GM23338 (cell line): ENCODE data around the gene ANKRD65. TPM values are rescaled to one million over a fixed set of nuclear protein-coding genes. Genes with fewer than 3 reads are reported as not detected.

Source experiments
- ATAC-seq: fragments of 200-7000 bp; cut with Tn5 transposase; 3 replicates; pipeline ENCODE4 v1.9.1; 2020
- DNase-seq: peaks from one replicate; pipeline ENCODE4 v3.0.0-alpha.2; 2015; ENCODE audit warnings: low spot score
- H2AFZ ChIP-seq: fragments of 200-600 bp; sonication (generic); 2 replicates; pipeline ENCODE4 v1.8.0; 2016; ENCODE audit warnings: antibody characterized with exemption, mild to moderate bottlenecking, moderate library complexity
- H3F3A ChIP-seq: fragments of 200-600 bp; sonication (generic); replicated peaks from 2 replicates; pipeline ENCODE4 v1.8.0; 2017; ENCODE audit warnings: antibody characterized with exemption, mixed run types, low read depth
- H3K27ac ChIP-seq: fragments of 200-600 bp; sonication (generic); 2 replicates; pipeline ENCODE4 v1.6.1; 2016; ENCODE audit warnings: low read depth
- H3K27me3 ChIP-seq: fragments of 200-600 bp; sonication (generic); 2 replicates; pipeline ENCODE4 v1.8.0; 2016; ENCODE audit warnings: mild to moderate bottlenecking, mixed run types, moderate library complexity; ENCODE audit not compliant: insufficient read depth
- H3K36me3 ChIP-seq: fragments of 200-600 bp; sonication (generic); 2 replicates; pipeline ENCODE4 v1.8.0; 2016; ENCODE audit warnings: mild to moderate bottlenecking; ENCODE audit not compliant: insufficient read depth
- H3K4me1 ChIP-seq: fragments of 200-600 bp; sonication (generic); 2 replicates; pipeline ENCODE4 v1.8.0; 2016; ENCODE audit warnings: mild to moderate bottlenecking, moderate library complexity; ENCODE audit not compliant: insufficient read depth
- H3K4me2 ChIP-seq: fragments of 200-600 bp; sonication (generic); 2 replicates; pipeline ENCODE4 v1.7.1; 2017; ENCODE audit warnings: mixed run types
- H3K4me3 ChIP-seq: fragments of 200-600 bp; sonication (generic); 2 replicates; pipeline ENCODE4 v1.6.1; 2016; ENCODE audit warnings: mixed run types
- H3K79me2 ChIP-seq: fragments of 200-600 bp; sonication (generic); replicated peaks from 2 replicates; pipeline ENCODE4 v1.8.0; 2017; ENCODE audit warnings: mild to moderate bottlenecking; ENCODE audit not compliant: insufficient read depth
- H3K9me2 ChIP-seq: fragments of 200-600 bp; sonication (generic); 2 replicates; pipeline ENCODE4 v1.8.0; 2017; ENCODE audit not compliant: insufficient read depth
- H4K20me1 ChIP-seq: fragments of 200-600 bp; sonication (generic); replicated peaks from 2 replicates; pipeline ENCODE4 v1.8.0; 2017; ENCODE audit warnings: mild to moderate bottlenecking; ENCODE audit not compliant: insufficient read depth
- H3K27ac Mint-ChIP-seq: 2 replicates; pipeline ENCODE4 v1.8.0; 2020; ENCODE audit warnings: inconsistent platforms, mild to moderate bottlenecking, moderate library complexity, mixed read lengths
- H3K27me3 Mint-ChIP-seq: 3 replicates; pipeline ENCODE4 v1.8.0; 2022; ENCODE audit warnings: low read depth, mild to moderate bottlenecking, moderate library complexity, mixed read lengths, inconsistent platforms; ENCODE audit not compliant: insufficient read depth, poor library complexity
- H3K36me3 Mint-ChIP-seq: 3 replicates; pipeline ENCODE4 v1.8.0; 2021; ENCODE audit warnings: low read depth, mild to moderate bottlenecking, inconsistent platforms, moderate library complexity, mixed read lengths
- H3K4me1 Mint-ChIP-seq: 3 replicates; pipeline ENCODE4 v1.8.0; 2020; ENCODE audit warnings: mild to moderate bottlenecking, inconsistent platforms, mixed read lengths
- H3K4me3 Mint-ChIP-seq: 3 replicates; pipeline ENCODE4 v1.8.0; 2021; ENCODE audit warnings: moderate library complexity, mild to moderate bottlenecking, inconsistent platforms, mixed read lengths
- H3K9me3 Mint-ChIP-seq: 3 replicates; pipeline ENCODE4 v1.8.0; 2020; ENCODE audit warnings: moderate library complexity, mild to moderate bottlenecking, inconsistent platforms, mixed read lengths
- CREB1 ChIP-seq: fragments of 250-450 bp; sonication (Bioruptor Pico); IDR thresholded peaks from 2 replicates; pipeline ENCODE4 v1.5.0; 2020; ENCODE audit warnings: low read depth, mild to moderate bottlenecking, moderate library complexity
- EZH2 ChIP-seq: fragments of 200-600 bp; sonication (generic); IDR thresholded peaks from one replicate; pipeline ENCODE4 v1.8.0; 2017; ENCODE audit warnings: antibody characterized with exemption, mild to moderate bottlenecking, low read depth; ENCODE audit not compliant: unreplicated experiment
- EZH2phosphoT487 ChIP-seq: fragments of 200-600 bp; sonication (generic); IDR thresholded peaks from one replicate; pipeline ENCODE4 v1.8.1; 2018; ENCODE audit warnings: antibody characterized with exemption; ENCODE audit not compliant: unreplicated experiment
- JUNB ChIP-seq: IDR thresholded peaks from one replicate; pipeline ENCODE4 v1.6.1; 2016; ENCODE audit warnings: antibody characterized with exemption; ENCODE audit not compliant: unreplicated experiment
- NANOG ChIP-seq: IDR thresholded peaks from 2 replicates; pipeline ENCODE4 v1.6.1; 2016; ENCODE audit warnings: antibody characterized with exemption, borderline replicate concordance
- POLR2AphosphoS5 ChIP-seq: IDR thresholded peaks from 2 replicates; pipeline ENCODE4 v1.6.1; 2016; ENCODE audit warnings: antibody characterized with exemption, low read depth
- STAT1 ChIP-seq: IDR thresholded peaks from one replicate; pipeline ENCODE4 v1.6.1; 2016; ENCODE audit warnings: antibody characterized with exemption; ENCODE audit not compliant: unreplicated experiment
- ZNF114 ChIP-seq: fragments of 250-450 bp; sonication (Bioruptor Pico); IDR thresholded peaks from 2 replicates; pipeline ENCODE4 v1.5.0; 2020; ENCODE audit warnings: mild to moderate bottlenecking, moderate library complexity
- ZNF331 ChIP-seq: fragments of 250-450 bp; sonication (Bioruptor Pico); IDR thresholded peaks from 2 replicates; pipeline ENCODE4 v1.5.0; 2020; ENCODE audit warnings: low read depth, mild to moderate bottlenecking, moderate library complexity
- polyA plus RNA-seq: library from polyadenylated mRNA; unstranded; fragments of >200 nt; fragmentation: Nextera tagmentation; extraction: Ambion mirVana; gene quantifications from 2 replicates; pipeline ENCODE4 v1.2.1, GENCODE V29; 2016
- total RNA-seq: library from RNA; depleted of rRNA; stranded (reverse); fragments of >200 nt; shearing (Covaris generic); gene quantifications from 2 replicates; pipeline ENCODE4 v1.2.3, GENCODE V29; 2014
- TF ChIP-seq, protein P1 (sequence below): IDR thresholded peaks from one replicate; pipeline ENCODE4 v1.6.1; 2018; ENCODE audit warnings: antibody characterized with exemption; ENCODE audit not compliant: unreplicated experiment
- TF ChIP-seq, protein P2 (sequence below): fragments of 250-450 bp; sonication (Bioruptor Pico); IDR thresholded peaks from 2 replicates; pipeline ENCODE4 v1.5.0; 2020; ENCODE audit warnings: mild to moderate bottlenecking, moderate library complexity
- TF ChIP-seq, protein P3 (sequence below), 2 experiments: fragments of 200-600 bp in 1 of 2; sonication (generic) in 1 of 2; conservative IDR thresholded peaks; 2 replicates each; pipeline versions ENCODE4 v1.5.1 to v1.6.1; 2016 to 2017; ENCODE audit warnings: antibody characterized with exemption in 2 of 2, low read depth in 2 of 2, mild to moderate bottlenecking in 2 of 2, moderate library complexity in 1 of 2
- TF ChIP-seq, protein P4 (sequence below): IDR thresholded peaks from 2 replicates; pipeline ENCODE4 v1.6.1; 2016; ENCODE audit warnings: antibody characterized with exemption

Gene ANKRD65
- total and polyA plus RNA-seq, 2 experiments from 2014 or later: 1.6 to 1.7 TPM

DNA sequence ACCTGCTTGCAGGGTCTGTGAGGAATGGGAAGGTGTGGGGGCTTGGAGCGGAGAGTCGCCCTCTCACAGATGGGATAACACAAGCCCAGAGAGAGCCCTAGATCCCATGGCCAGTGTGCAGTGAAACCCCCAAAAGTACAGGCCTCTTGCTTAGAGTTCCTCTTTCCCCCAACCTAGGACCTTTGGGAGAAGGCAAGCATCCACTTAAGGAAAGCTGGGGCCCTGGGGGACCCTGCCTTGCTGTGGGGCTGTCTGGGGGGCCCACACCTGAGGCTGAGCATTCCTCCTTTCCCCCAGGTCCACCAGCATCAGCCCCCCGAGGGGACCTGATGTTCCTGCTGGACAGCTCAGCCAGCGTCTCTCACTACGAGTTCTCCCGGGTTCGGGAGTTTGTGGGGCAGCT lies 15.6 kb upstream of the ANKRD65 start:
- Histone ChIP-seq H3K27ac (no peak overlapping the region), H3F3A (peaks cover 17% of the 10 kb centered on the region), H3K4me3 (peak overlapping the region; percentile 68), H3K4me1 (peaks cover 26% of the 10 kb centered on the region), H3K79me2 (0 out of 2 replicates have a peak, but pooled peaks cover 2% of the 10 kb centered on the region), H3K4me2 (peak overlapping the region; percentile 88), H3K27me3 (no peaks in the 10 kb centered on the region), H3K9me2 (no peaks in the 10 kb centered on the region), H2AFZ (no peak overlapping the region), H4K20me1 (no peaks in the 10 kb centered on the region), H3K36me3 (no peaks in the 10 kb centered on the region)
- TF ChIP-seq STAT1: no peak
- TF ChIP-seq, protein P1, sequence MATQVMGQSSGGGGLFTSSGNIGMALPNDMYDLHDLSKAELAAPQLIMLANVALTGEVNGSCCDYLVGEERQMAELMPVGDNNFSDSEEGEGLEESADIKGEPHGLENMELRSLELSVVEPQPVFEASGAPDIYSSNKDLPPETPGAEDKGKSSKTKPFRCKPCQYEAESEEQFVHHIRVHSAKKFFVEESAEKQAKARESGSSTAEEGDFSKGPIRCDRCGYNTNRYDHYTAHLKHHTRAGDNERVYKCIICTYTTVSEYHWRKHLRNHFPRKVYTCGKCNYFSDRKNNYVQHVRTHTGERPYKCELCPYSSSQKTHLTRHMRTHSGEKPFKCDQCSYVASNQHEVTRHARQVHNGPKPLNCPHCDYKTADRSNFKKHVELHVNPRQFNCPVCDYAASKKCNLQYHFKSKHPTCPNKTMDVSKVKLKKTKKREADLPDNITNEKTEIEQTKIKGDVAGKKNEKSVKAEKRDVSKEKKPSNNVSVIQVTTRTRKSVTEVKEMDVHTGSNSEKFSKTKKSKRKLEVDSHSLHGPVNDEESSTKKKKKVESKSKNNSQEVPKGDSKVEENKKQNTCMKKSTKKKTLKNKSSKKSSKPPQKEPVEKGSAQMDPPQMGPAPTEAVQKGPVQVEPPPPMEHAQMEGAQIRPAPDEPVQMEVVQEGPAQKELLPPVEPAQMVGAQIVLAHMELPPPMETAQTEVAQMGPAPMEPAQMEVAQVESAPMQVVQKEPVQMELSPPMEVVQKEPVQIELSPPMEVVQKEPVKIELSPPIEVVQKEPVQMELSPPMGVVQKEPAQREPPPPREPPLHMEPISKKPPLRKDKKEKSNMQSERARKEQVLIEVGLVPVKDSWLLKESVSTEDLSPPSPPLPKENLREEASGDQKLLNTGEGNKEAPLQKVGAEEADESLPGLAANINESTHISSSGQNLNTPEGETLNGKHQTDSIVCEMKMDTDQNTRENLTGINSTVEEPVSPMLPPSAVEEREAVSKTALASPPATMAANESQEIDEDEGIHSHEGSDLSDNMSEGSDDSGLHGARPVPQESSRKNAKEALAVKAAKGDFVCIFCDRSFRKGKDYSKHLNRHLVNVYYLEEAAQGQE: no peak
- TF ChIP-seq, protein P2, sequence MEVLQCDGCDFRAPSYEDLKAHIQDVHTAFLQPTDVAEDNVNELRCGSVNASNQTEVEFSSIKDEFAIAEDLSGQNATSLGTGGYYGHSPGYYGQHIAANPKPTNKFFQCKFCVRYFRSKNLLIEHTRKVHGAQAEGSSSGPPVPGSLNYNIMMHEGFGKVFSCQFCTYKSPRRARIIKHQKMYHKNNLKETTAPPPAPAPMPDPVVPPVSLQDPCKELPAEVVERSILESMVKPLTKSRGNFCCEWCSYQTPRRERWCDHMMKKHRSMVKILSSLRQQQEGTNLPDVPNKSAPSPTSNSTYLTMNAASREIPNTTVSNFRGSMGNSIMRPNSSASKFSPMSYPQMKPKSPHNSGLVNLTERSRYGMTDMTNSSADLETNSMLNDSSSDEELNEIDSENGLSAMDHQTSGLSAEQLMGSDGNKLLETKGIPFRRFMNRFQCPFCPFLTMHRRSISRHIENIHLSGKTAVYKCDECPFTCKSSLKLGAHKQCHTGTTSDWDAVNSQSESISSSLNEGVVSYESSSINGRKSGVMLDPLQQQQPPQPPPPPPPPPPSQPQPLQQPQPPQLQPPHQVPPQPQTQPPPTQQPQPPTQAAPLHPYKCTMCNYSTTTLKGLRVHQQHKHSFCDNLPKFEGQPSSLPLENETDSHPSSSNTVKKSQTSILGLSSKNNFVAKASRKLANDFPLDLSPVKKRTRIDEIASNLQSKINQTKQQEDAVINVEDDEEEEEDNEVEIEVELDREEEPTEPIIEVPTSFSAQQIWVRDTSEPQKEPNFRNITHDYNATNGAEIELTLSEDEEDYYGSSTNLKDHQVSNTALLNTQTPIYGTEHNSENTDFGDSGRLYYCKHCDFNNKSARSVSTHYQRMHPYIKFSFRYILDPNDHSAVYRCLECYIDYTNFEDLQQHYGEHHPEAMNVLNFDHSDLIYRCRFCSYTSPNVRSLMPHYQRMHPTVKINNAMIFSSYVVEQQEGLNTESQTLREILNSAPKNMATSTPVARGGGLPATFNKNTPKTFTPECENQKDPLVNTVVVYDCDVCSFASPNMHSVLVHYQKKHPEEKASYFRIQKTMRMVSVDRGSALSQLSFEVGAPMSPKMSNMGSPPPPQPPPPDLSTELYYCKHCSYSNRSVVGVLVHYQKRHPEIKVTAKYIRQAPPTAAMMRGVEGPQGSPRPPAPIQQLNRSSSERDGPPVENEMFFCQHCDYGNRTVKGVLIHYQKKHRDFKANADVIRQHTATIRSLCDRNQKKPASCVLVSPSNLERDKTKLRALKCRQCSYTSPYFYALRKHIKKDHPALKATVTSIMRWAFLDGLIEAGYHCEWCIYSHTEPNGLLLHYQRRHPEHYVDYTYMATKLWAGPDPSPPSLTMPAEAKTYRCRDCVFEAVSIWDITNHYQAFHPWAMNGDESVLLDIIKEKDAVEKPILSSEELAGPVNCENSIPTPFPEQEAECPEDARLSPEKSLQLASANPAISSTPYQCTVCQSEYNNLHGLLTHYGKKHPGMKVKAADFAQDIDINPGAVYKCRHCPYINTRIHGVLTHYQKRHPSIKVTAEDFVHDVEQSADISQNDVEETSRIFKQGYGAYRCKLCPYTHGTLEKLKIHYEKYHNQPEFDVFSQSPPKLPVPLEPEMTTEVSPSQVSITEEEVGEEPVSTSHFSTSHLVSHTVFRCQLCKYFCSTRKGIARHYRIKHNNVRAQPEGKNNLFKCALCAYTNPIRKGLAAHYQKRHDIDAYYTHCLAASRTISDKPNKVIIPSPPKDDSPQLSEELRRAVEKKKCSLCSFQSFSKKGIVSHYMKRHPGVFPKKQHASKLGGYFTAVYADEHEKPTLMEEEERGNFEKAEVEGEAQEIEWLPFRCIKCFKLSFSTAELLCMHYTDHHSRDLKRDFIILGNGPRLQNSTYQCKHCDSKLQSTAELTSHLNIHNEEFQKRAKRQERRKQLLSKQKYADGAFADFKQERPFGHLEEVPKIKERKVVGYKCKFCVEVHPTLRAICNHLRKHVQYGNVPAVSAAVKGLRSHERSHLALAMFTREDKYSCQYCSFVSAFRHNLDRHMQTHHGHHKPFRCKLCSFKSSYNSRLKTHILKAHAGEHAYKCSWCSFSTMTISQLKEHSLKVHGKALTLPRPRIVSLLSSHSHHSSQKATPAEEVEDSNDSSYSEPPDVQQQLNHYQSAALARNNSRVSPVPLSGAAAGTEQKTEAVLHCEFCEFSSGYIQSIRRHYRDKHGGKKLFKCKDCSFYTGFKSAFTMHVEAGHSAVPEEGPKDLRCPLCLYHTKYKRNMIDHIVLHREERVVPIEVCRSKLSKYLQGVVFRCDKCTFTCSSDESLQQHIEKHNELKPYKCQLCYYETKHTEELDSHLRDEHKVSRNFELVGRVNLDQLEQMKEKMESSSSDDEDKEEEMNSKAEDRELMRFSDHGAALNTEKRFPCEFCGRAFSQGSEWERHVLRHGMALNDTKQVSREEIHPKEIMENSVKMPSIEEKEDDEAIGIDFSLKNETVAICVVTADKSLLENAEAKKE (CRISPR knock-in tag): no peak
- TF ChIP-seq EZH2phosphoT487: no peak
- TF ChIP-seq ZNF331 (CRISPR knock-in tag): no peak
- no peak for TF ChIP-seq JUNB
- no peak for TF ChIP-seq EZH2
- TF ChIP-seq CREB1 (CRISPR knock-in tag): no peak
- TF ChIP-seq, protein P3, sequence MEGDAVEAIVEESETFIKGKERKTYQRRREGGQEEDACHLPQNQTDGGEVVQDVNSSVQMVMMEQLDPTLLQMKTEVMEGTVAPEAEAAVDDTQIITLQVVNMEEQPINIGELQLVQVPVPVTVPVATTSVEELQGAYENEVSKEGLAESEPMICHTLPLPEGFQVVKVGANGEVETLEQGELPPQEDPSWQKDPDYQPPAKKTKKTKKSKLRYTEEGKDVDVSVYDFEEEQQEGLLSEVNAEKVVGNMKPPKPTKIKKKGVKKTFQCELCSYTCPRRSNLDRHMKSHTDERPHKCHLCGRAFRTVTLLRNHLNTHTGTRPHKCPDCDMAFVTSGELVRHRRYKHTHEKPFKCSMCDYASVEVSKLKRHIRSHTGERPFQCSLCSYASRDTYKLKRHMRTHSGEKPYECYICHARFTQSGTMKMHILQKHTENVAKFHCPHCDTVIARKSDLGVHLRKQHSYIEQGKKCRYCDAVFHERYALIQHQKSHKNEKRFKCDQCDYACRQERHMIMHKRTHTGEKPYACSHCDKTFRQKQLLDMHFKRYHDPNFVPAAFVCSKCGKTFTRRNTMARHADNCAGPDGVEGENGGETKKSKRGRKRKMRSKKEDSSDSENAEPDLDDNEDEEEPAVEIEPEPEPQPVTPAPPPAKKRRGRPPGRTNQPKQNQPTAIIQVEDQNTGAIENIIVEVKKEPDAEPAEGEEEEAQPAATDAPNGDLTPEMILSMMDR (conservative IDR thresholded peaks at IDR 0.05; ENCODE audit: low read depth in 2 of 2): no peak
- TF ChIP-seq, protein P4, sequence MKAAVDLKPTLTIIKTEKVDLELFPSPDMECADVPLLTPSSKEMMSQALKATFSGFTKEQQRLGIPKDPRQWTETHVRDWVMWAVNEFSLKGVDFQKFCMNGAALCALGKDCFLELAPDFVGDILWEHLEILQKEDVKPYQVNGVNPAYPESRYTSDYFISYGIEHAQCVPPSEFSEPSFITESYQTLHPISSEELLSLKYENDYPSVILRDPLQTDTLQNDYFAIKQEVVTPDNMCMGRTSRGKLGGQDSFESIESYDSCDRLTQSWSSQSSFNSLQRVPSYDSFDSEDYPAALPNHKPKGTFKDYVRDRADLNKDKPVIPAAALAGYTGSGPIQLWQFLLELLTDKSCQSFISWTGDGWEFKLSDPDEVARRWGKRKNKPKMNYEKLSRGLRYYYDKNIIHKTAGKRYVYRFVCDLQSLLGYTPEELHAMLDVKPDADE: no peak
- no peak for TF ChIP-seq POLR2AphosphoS5
- no peak for TF ChIP-seq NANOG
- no peak for TF ChIP-seq ZNF114 (CRISPR knock-in tag)
- no peak for ATAC-seq
- Mint-ChIP-seq H3K4me1 (peaks cover 26% of the 10 kb centered on the region), H3K4me3 (peak overlapping the region; percentile 83), H3K9me3 (no peaks in the 10 kb centered on the region), H3K36me3 (peaks cover 4% of the 10 kb centered on the region; the same call in 2 of the 3 replicates), H3K27me3 (peaks cover 12% of the 10 kb centered on the region), H3K27ac (no peak overlapping the region)
- DNase-seq: no peak
